HG02759 (cell line): ENCODE measurements around the gene YKT6.

Experiments
- ATAC-seq: cut with Tn5 transposase; IDR thresholded peaks from one replicate; pipeline ENCODE4 v1.9.1; 2021; ENCODE audit warnings: mild to moderate bottlenecking, moderate library complexity; ENCODE audit not compliant: unreplicated experiment

The YKT6 gene

DNA sequence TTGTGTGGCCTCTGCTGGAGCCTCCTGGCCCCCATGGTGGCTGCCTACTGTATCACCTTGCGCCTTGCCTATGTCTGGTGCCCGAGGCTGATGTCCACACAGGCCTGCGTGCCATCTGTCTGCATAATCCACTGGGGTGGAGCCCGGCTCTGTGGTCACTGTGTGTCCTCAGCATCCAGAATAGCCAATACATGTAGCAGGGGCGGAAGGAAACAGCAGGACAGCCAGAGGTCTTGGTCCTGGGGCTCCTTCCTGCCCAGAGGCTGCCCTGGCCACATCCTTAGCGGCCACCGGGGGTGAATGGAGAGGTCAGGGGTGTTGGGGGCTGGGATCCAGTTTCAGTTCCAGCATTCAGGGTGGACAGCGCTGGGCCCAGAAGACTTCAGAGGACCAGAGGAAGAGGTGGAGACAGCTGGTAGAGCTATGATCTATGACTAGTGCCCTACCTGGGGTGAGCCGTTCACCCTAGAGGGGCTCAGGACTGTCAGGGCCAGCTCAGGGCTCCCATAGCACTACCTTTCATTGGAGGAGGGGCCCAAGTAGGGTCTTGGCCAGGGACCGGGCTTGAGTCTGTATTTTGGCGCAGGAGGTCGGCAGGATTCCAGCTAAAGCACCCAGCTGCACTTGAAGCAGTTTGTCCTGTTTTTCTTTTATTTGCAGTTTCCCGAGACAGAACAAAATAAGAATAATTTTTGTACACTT, 15.9 kb downstream of the YKT6 start:
- no peak for ATAC-seq

DNA sequence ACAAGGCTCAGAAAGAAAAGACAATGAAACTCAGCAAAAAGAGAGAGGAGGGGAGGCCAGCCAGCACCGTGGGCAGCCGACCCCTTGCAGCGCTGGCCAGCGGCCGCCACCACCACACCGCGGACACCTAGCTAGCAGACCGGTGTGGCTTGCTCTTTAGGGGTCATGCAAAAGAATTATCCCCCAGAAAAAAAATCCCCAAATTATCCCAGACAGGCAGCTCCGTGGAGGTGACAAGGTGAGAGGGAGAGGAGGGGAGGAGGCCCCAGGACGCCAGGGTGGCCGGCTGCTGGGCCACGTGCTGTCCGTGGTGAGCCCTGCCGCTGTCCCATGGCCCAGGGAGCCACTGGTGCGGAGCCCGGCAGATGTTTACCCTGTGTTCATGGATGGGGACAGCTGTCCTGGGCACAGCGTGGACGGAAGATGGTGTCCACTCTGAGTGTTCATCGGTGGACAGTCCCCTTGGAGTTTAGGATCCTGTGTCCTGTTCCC, 16.5 kb downstream of the YKT6 start:
- ATAC-seq: no peak

DNA sequence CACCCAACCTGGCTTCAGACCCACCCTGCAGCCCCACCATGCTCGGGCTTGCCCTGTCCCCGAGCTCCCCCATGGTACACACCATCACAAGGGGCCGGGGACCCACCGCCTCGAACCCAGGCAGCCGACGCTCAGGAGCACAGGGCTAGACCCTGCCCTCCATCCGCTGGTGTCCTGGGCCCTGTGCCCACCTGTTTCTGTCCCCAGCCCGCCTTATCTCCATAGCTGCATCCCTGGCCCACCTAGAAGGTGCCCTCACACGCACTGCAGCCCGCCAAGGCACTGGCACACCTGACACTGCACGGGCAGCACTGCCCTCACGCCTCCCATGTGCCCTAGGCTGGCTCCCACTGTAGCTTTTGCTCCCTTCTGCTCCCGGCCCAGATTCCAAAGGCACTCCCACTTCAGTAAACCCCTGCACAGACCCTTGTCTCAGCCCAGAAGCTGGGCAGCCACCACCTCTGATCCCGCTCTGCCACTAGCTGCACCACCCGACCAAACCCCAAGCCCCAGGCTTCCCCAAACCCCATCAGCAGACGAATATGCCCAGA, 17.1 kb downstream of the YKT6 start:
- no peak for ATAC-seq

DNA sequence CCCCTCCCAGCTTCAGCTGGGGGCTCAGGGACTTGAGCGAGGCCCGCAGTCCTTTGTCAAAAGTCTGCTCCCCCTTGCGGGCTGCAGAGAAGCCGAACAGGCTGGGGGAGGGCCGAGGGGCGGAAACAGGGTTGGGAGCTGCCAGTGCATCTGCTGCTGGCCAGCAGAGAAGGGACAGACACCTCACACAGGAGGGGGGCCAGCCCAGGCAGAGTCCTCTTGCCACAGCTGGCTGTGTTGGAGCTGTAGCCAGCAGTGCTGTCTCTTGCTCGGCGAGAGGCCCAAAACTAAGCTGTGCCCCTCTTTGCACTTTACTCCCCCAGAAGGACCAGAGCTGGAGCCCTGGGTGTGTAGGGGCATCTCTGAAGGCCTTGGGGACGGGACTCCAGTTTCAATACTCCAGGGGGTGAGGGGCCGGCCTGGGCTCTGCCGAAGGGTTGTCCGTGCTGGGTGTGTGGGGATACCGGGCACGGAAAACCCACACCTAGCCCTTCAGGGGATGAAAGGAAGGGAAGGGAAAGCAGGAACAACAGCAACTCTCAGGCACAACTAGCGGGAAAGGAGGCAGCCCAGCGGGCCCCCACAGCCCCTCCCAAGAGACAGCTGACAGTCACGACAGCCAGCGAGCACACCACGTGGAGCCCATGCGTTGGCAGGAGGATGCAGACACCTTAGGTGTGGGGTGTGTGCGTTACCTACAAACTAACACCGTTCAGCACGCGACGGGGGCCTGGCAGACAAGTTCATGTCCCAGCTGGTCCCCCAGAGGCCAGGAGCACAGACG, 17.8 kb downstream of the YKT6 start:
- no peak for ATAC-seq

DNA sequence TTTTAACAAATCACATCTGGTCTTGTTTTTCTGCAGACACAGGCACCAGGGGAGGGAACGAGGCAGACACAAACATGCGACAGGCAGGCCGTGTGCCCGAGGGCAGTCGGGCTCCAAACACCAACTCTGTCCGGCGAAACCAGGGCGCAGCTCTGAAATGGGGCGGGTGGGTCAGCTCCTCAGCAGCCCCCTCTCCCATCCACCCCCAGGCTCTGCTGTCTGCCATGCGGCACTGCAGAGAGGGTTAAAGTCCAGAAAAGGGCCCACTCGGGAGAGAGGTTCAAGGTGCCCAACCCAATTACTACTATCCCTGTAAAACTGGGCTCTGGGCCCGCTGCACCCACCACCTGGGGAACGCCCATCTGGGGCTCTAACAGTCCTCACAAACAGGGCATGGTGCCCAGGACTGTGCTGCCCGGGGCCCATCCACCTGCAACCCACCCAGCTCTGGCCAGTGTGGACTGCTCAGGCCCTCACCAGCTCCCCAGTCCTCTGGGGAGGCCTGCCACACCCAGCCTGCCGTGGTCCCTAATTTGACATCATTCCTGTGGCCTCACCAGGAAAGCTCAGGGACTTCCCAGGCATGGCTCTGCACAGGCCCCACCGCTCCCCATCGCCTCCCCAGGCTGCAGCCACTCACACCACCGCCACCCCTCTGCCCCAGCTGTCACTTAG, 18.7 kb downstream of the YKT6 start:
- no peak for ATAC-seq

DNA sequence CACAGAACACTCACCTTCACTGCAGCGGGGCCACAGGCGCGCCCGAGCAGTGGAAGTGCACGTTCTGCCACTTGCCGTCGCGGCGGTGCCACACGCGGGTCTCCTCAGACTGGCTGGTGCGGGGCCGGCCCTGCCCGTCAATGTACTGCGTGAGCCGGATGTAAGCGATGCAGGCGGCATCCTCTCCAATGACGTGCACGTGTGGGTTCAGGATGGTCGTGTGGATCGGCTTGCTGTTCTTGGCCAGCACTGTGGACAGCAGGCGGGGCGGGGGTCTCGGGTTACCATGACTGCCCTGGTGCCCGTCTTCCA, 19.2 kb downstream of the YKT6 start:
- no peak for ATAC-seq

DNA sequence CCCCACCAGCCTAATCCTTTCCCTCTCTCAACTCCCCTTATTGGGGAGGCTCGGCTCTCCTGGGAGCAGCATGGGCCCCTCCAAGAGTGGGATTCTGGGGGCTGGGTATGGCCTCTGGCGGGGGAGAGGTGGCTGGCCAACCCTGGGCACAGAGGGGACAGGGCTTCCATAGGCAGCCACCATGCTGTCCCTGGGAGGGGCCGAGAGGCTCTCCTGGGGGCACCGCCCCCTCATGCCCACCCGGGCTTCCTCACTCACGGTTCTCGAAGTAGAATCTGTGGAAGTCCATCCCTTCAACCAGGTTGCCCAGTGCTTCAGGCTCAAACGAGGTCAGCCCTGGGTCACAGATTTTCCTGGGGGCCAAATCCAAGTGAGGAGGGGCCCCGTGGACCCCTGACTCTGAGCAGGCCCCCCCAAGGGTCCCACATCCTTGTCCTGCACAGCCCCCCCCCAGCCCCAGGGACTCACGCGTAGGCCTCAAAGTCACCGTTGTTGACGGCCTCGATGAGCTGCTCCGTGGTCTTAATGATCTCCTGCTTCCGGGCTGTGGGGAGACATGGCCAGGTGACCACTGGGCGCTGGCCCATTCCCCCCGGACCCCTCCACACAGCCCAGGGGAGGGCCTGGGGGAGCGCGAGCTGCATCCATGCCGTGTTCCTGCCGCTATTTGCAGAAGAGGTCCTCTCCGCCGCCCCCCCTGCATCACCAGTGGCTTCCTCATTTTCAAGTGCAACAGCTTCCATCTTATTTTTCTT, 19.8 kb downstream of the YKT6 start:
- no peak for ATAC-seq

DNA sequence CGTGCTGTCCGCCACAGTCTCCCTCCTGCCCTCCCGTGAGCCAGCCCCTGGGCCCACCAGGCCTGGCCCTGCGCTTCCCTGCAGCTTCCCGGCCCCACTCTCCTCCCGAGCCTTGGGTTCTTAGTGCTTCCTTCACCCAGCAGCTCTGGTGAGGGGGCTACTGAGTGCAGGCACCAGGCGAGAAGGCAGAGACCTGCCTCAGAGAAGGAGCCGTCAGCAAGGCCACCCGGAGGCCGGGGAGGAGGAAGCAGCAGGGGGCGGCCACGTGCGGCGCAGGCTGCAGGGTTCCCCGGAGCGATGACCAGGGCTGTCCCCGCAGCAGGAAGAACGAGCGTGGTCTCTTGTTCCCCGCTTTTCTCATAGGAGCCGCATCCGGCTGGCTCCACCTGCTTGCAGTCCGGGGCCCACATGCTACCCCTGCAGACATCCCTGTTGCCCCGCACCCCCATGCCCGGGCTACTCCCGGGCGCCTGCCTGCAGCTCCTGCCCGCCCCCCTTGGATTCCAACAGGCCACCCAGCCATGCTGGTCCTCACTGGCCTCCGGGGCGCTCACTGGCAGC, 20.5 kb downstream of the YKT6 start:
- no peak for ATAC-seq

DNA sequence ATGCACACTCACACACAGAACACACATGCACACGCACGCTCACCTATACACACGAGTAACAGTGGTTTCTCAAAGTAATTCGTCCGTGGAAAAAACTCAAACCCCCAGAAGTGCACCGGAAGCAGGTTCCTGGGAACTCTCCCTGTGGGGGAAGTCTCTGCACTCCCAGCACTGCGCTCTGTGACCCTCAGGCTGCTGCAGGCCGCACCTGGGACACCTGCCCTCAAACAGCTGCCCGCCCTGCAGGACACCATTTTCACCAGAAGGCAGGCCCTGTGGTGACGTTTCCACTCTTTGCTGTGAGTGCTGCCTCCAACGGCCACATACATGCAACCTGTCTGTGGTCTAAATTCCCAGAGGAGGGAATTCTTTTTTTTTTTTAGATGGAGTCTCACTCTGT, 21.3 kb downstream of the YKT6 start:
- no peak for ATAC-seq

DNA sequence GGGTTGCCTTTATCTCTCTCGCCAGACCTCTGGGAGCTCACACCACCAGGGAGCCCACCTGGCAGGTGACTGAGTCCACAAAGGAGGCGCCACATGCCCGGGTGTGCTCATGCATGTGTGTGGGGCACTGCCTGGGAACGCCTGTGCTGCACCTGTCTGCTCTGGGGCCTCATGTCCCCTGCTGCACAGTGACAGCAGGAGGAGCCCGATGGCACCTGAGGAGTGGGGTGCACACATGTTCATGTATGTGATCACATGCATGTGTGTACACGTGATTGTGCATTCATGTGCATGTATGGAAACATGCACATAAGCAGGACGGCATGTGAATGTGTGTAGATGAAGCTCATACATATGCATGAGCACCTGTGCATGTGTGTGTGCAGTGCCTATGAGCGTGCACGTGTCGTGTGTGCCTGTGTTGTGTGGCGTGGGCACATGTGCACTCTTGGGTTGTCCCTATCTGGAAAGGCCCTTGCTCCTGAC, 22.0 kb downstream of the YKT6 start:
- no peak for ATAC-seq

DNA sequence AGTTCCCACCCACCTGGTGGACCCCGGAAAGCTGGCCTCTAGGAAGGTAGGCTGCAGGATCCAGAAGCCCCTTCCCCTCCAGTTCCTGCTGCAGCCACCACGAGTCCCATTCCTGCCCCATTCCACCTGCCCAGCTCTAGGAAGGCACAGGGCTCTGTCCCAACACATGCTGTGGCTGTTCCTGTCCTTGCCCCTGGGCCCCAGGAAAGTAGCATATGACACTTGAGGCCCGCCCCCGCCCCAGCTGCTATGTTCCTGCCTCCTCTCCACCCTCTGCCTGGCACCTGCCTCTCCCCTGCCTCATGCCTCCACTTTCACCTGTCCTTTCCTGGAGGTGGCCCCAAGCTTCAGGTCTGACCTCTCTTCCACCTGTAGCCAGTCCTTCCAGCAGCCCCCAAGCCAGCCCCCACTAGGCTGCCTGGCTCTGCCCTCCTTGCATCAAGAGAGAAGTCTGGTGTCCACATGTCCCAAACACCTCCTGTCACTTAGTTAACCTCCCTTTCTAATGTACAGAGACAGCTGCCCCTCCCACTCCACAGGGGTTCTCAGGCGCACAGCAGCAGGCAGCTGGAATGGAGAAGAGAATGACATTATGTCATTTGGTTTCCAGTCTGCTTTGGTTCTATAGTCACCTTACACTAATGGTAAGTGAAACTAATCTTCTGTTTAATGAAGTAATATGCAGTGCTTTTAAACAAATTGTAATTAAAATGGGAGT, 22.7 kb downstream of the YKT6 start:
- no peak for ATAC-seq

DNA sequence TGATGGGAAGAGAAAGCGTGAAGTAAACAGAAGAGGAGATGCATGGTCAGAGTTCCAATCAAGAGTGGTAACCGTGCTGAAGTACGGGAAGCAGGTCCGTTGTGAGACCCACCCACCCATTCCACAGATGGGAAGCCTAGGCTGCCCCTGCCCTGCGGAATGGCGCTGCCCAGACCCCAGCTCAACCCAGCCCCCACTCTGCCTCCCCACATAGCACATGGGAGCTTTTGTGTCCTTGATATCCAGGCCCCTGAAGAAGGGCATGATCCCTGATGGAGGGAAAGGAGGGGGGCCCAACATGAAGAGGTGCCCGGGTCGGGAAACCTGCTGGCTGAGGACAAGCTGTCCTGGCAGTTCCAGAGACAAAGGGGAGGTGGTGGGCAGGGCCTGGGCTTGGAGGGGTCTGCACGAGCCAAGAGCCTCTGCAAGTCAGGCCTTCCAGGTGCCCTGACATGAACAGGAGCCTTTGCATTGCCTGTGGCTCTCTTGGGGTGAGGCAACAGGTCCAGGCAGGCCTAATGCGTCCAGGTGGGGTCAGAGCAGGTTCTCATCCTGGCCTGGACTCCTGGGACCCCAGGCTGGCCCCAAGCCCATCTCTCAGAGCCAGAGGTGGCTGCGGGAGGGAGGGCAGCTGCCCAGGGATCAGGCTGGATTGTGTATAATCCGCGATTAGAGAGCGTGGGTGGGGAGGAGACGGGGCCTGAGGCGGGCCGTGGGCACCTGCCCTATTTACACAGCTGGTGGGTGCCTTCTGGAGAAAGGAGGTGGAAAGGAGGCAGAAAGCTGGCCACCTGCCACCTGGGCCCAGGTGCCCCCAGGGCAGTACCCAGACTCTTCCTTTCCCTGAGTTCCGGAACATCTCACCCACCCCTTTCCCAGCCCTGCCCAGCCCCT, 23.5 kb downstream of the YKT6 start:
- no peak for ATAC-seq

DNA sequence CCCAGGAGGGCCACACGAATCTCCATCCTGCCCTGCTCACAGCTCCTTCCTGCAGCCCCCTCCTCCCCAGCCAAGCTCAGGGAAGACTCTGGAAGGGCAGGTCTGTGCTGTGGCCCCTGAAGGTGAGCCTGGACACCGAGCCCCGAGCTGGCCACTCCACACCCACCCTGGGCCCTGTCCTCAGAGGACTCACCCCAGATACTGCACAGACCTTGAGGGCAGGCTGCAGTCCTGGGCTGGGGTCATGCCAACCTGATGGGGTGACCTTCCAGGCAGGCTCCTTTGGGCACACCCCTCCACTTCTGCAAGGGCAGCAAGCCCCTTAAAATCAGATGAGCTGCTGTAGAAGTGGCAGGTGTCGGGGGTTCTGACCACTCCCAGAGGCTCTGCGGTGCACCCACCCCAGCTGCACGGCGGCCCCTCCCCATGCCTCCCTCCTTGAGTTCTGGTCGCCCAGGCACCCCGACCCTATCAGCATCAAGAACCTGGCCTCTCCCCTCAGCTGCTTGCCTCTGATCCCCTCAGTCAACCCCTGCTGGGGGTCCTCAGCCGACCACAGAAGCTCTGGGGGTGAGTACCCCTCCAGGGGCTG, 24.3 kb downstream of the YKT6 start:
- no peak for ATAC-seq

DNA sequence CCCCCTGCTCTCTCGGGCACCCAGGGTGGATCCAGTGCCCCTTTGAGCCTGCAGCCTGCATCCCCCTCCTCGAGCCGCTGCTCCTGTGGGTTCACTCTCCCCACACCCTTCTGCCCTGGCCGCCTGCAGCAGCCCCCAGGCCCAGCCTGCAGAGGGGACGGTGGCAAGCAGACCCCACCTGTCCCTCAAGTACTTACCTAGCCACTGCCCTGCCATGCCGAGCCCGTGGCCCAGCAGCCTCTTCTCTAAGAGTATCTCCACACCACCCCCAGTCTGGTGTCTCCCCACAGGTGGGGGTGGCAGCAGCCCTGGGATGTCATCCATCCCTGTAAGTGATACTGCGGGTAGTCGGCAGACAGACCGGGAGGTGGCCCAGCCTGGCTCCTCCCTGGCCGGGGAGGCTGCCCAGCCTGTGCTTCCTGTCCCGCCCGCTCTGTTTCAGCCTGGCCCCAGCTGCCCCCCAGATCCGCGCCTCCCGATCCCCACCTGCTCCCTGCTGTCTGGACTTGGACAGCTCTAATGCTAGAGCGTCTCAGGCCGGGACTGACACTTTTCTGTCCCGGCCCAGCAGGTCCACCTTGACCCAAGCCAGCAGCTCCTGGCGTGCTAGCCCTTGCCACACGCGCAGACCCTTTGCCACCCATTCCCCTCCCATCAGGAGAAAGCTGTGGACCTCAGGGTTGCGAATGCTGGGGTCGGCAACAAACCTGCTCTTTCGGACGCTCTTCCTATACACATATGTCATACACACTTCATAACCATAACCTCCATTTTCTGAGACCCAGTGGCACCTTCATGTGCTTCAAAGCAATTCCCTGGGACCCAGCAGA, 25.0 kb downstream of the YKT6 start:
- no peak for ATAC-seq

DNA sequence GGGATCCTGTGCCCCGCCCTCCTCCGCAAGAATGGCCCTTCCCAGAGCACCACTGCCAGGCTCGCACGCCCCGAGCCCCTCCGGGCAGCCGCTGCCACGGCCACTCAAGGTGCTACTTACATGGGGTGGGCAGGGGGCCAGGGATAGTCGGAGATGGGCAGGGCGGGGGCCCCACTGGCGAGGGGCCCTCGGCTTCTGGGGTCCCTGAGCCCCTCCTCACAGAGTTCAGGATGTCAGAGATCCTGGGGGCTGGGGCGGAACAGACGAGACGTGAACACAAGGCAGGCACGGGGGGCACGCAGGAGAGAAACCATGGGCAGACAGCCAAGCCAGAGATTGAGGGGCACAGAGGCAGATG, 25.6 kb downstream of the YKT6 start:
- no peak for ATAC-seq

DNA sequence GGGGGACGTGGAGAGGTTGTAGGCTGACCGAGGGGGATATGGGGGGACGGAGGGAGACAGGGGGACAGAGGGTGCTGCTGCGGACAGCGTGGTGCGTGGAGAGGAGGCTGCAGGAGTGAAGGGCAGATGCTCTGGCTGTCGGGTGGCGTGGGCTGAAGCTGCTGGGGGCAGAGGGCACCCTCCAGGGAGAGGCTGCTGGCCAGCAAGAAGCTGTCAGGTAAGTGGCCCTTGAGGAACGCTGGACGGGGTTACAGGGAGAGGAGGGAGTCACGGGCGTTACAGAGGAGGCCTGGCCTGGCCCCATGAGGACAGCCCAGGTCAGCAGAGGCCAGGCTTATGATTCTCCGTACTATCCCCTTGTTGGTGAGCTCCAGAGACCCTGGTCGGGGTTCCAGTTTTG, 27.1 kb downstream of the YKT6 start:
- no peak for ATAC-seq

DNA sequence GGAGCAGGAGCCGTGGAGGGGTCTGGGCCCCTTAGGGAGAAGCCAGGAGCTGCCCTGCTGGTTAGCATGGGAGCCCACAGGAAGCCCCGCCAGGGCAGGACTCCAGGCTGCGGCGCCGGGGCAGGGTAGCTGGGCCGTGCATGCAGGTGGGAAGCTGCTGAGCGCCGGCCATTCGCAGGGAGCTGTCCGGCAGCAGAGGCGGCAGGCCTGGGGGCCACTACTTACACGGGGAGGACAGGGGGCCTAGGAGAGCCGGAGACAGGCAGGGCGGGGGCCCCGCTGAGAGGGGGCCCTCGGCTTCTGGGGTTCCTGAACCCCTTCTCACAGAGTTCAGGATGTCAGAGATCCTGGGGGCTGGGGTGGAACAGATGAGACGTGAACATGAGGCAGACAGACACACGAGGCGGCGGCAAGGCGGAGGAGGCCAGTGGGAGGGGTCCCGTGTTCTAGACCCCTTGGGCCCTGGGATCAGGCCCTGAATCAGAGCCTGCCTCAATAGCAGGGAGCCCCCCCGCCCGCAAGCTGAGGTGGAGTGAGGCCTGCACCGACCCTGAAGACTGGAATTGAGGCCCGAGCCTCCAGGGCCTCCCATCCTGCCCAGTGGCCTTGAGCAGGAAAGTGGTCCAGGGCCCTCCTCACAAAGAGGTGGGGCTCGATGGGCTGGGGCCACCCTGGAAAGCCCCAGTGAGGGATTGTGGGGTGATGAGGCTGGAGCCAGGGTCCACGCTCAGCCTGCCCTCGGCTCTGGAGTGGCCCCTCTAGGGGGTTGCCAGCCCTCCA, 28.0 kb downstream of the YKT6 start:
- no peak for ATAC-seq
